Daoy (cell line): ENCODE data around the gene CNFN. TPM values are rescaled to one million over a fixed set of nuclear protein-coding genes. Genes with fewer than 3 reads are reported as not detected.

Experiments used
- DNase-seq: peaks from one replicate; pipeline ENCODE4 v3.0.0-alpha.2; 2015; ENCODE audit warnings: low read depth
- total RNA-seq: library from RNA; depleted of rRNA; stranded (reverse); fragments of >200 nt; shearing (Covaris generic); gene quantifications from 2 replicates; pipeline ENCODE4 v1.2.3, GENCODE V29; 2014

The CNFN gene
- total RNA-seq, 1 experiment from 2014 or later: 2.0 TPM

- no peak for DNase-seq
Measured at GRCh38 chr19:42409477-42409876, 19.4 kb upstream of the CNFN start.

GRCh38 chr19:42407816-42408175, 17.7 kb upstream of the CNFN start:
- DNase-seq: no peak

GRCh38 chr19:42407085-42407815, 17.2 kb upstream of the CNFN start:
- no peak for DNase-seq

GRCh38 chr19:42406111-42406510, 16.0 kb upstream of the CNFN start:
- no peak for DNase-seq

GRCh38 chr19:42403586-42403985, 13.5 kb upstream of the CNFN start:
- DNase-seq: no peak

GRCh38 chr19:42402376-42403116, 12.4 kb upstream of the CNFN start:
- DNase-seq: no peak

- peak; percentile 80 for DNase-seq
Measured at GRCh38 chr19:42401365-42402303, 11.5 kb upstream of the CNFN start.

GRCh38 chr19:42400404-42400803, 10.3 kb upstream of the CNFN start:
- DNase-seq: no peak

- DNase-seq: no peak
Measured at GRCh38 chr19:42397263-42398166, 7.4 kb upstream of the CNFN start.

- peak; percentile 100 for DNase-seq
Measured at GRCh38 chr19:42396381-42397262, 6.5 kb upstream of the CNFN start.

- no peak for DNase-seq
Measured at GRCh38 chr19:42394751-42395150, 4.7 kb upstream of the CNFN start.

- DNase-seq: no peak
Measured at GRCh38 chr19:42392165-42392564, 2.1 kb upstream of the CNFN start.

- DNase-seq: no peak
Measured at GRCh38 chr19:42388851-42389489, 1.1 kb downstream of the CNFN start.

GRCh38 chr19:42386974-42387707, 3.0 kb downstream of the CNFN start:
- DNase-seq: peak; percentile 81

GRCh38 chr19:42380155-42380554, 9.9 kb downstream of the CNFN start:
- no peak for DNase-seq

GRCh38 chr19:42378225-42379215, 11.6 kb downstream of the CNFN start:
- DNase-seq: no peak

GRCh38 chr19:42376177-42376555, 13.9 kb downstream of the CNFN start:
- no peak for DNase-seq
